Activated CD8-positive, alpha-beta memory T cell treated with anti-CD3 and anti-CD28 coated beads, Interleukin-2, amount 10 ng/mL, durations not matched to agents 7 days and 5 days (primary cell): ENCODE data around the gene PXYLP1. TPM values are rescaled to one million over a fixed set of nuclear protein-coding genes. Genes with fewer than 3 reads are reported as not detected.
A peak's percentile ranks its signal among the peaks of the same experiment; 100 is the strongest.
"Not testable (repeated sequence)": the region's sequence is repeated elsewhere in the genome, so short reads cannot be mapped to it uniquely, and the experiment has no call there.

ENCODE experiments used
- ATAC-seq: fragments of 150-1000 bp; cut with Tn5 transposase; one replicate; pipeline ENCODE4 v1.10.0; 2021; ENCODE audit warnings: moderate library complexity
- CTCF ChIA-PET: fragments of 350-600 bp; sonication (Branson Sonifier 250); formaldehyde crosslinking; loops from one replicate; lab custom pipeline; 2021; ENCODE audit warnings: antibody characterized with exemption; lab: Charles Lee
- DNase-seq: peaks from one replicate; pipeline ENCODE4 v3.0.0-alpha.2; 2020
- H3K27ac Mint-ChIP-seq: one replicate; pipeline ENCODE4 v1.8.0; 2021; ENCODE audit warnings: mild to moderate bottlenecking, mixed read lengths
- H3K27me3 Mint-ChIP-seq: one replicate; pipeline ENCODE4 v1.8.0; 2021; ENCODE audit warnings: mixed read lengths
- H3K36me3 Mint-ChIP-seq: one replicate; pipeline ENCODE4 v1.8.0; 2021; ENCODE audit warnings: mild to moderate bottlenecking, mixed read lengths
- H3K4me1 Mint-ChIP-seq: one replicate; pipeline ENCODE4 v1.8.0; 2021; ENCODE audit warnings: mixed read lengths
- H3K4me3 Mint-ChIP-seq: one replicate; pipeline ENCODE4 v1.8.0; 2021; ENCODE audit warnings: mild to moderate bottlenecking, moderate library complexity, mixed read lengths
- H3K9me3 Mint-ChIP-seq: one replicate; pipeline ENCODE4 v1.8.0; 2022; ENCODE audit warnings: low read depth, mixed read lengths
- total RNA-seq, 2 experiments: library from RNA; stranded (reverse); gene quantifications; one replicate each; pipeline ENCODE4 v1.2.3, GENCODE V29; 2021

PXYLP1 gene
- total RNA-seq = 10 to 100 TPM; 10.3 to 18.4 TPM

GRCh38 chr3:141231101-141231951 lies at the start of gene PXYLP1:
TSS of gene PXYLP1 (plus strand) at chr3:141231825. CDS start at chr3:141260176, 28,351 bp downstream.
- peak; percentile 95 for DNase-seq
- CTCF ChIA-PET = interaction anchor here (0.6 to 7.1 kb wide), 36 partner anchors 8 to 1770 kb away, joined by 3 to 77 read pairs (median 6); partner anchors contain the start of genes SLC25A36 and U2SURP

GRCh38 chr3:141183606-141184005 lies 48.0 kb upstream of the PXYLP1 start:
- ATAC-seq (no peak), DNase-seq (no peak)
- peaks cover 23% of the 10 kb centered on the region for H3K27me3 Mint-ChIP-seq
- H3K27ac Mint-ChIP-seq = no peak overlapping the region
- no peaks in the 10 kb centered on the region for H3K36me3 Mint-ChIP-seq
- H3K4me3 Mint-ChIP-seq = no peak overlapping the region
- CTCF ChIA-PET = interaction anchor here (1.9 kb wide), 1 partner anchor 9 kb away, joined by 8 read pairs; no protein-coding TSS in a partner anchor
- H3K9me3 Mint-ChIP-seq = no peaks in the 10 kb centered on the region
- H3K4me1 Mint-ChIP-seq = no peaks in the 10 kb centered on the region

More at GRCh38 chr3:141231101-141231951, at the start of gene PXYLP1:
- no peaks in the 10 kb centered on the region for H3K9me3 Mint-ChIP-seq
- ATAC-seq = peak; percentile 95
- H3K36me3 Mint-ChIP-seq = peaks cover 11% of the 10 kb centered on the region
- peak within 1 kb of the TSS; percentile 98 for H3K27ac Mint-ChIP-seq
- no peaks in the 10 kb centered on the region for H3K27me3 Mint-ChIP-seq
- H3K4me1 Mint-ChIP-seq = peaks cover 55% of the 10 kb centered on the region
- H3K4me3 Mint-ChIP-seq = peak within 1 kb of the TSS; percentile 73

- H3K4me3 Mint-ChIP-seq = no peak overlapping the region
- ATAC-seq = no peak
These were observed 47.2 kb upstream of the PXYLP1 start for GRCh38 chr3:141184430-141184829.

GRCh38 chr3:141191097-141191749 lies 40.4 kb upstream of the PXYLP1 start:
- Mint-ChIP-seq H3K36me3 (no peaks in the 10 kb centered on the region), H3K4me1 (peaks cover 10% of the 10 kb centered on the region), H3K4me3 (no peak overlapping the region), H3K9me3 (no peaks in the 10 kb centered on the region), H3K27ac (no peak overlapping the region), H3K27me3 (peaks cover 18% of the 10 kb centered on the region)
- CTCF ChIA-PET = interaction anchor here (0.9 to 6.2 kb wide), 11 partner anchors 11 to 293 kb away, joined by 3 to 54 read pairs (median 7); partner anchors contain the start of gene PXYLP1
- no peak for ATAC-seq
- DNase-seq = no peak

More at GRCh38 chr3:141184430-141184829, 47.2 kb upstream of the PXYLP1 start:
- no peak for DNase-seq
- Mint-ChIP-seq H3K27me3 (peaks cover 25% of the 10 kb centered on the region), H3K4me1 (no peaks in the 10 kb centered on the region), H3K27ac (no peak overlapping the region), H3K36me3 (no peaks in the 10 kb centered on the region), H3K9me3 (no peaks in the 10 kb centered on the region)
- CTCF ChIA-PET = interaction anchor here (0.8 to 1.9 kb wide), 2 partner anchors 8 to 184 kb away, joined by 3 to 8 read pairs; no protein-coding TSS in a partner anchor

GRCh38 chr3:141192345-141192744 lies 39.3 kb upstream of the PXYLP1 start:
- peaks cover 10% of the 10 kb centered on the region for H3K4me1 Mint-ChIP-seq
- no peak overlapping the region for H3K4me3 Mint-ChIP-seq
- ATAC-seq (peak; percentile 100), DNase-seq (peak; percentile 97)
- CTCF ChIA-PET = interaction anchor here (0.6 to 6.2 kb wide), 18 partner anchors 9 to 296 kb away, joined by 3 to 54 read pairs (median 4); partner anchors contain the start of gene PXYLP1
- no peaks in the 10 kb centered on the region for H3K36me3 Mint-ChIP-seq
- H3K27ac Mint-ChIP-seq = no peak overlapping the region
- H3K9me3 Mint-ChIP-seq = no peaks in the 10 kb centered on the region
- peaks cover 26% of the 10 kb centered on the region for H3K27me3 Mint-ChIP-seq

- peaks cover 10% of the 10 kb centered on the region for H3K4me1 Mint-ChIP-seq
- H3K27me3 Mint-ChIP-seq = peaks cover 31% of the 10 kb centered on the region
- no peaks in the 10 kb centered on the region for H3K9me3 Mint-ChIP-seq
- DNase-seq (no peak), ATAC-seq (no peak)
- no peak overlapping the region for H3K27ac Mint-ChIP-seq
- no peaks in the 10 kb centered on the region for H3K36me3 Mint-ChIP-seq
- CTCF ChIA-PET = interaction anchor here (0.8 to 6.2 kb wide), 10 partner anchors 21 to 194 kb away, joined by 3 to 54 read pairs (median 4); partner anchors contain the start of gene SPSB4
- H3K4me3 Mint-ChIP-seq = no peak overlapping the region
These were observed 38.4 kb upstream of the PXYLP1 start for GRCh38 chr3:141193066-141193830.

GRCh38 chr3:141201122-141201521 lies 30.5 kb upstream of the PXYLP1 start:
- no peak overlapping the region for H3K4me3 Mint-ChIP-seq
- no peaks in the 10 kb centered on the region for H3K36me3 Mint-ChIP-seq
- H3K4me1 Mint-ChIP-seq = no peaks in the 10 kb centered on the region
- H3K27me3 Mint-ChIP-seq = peaks cover 55% of the 10 kb centered on the region
- no peak for ATAC-seq
- DNase-seq = no peak
- no peak overlapping the region for H3K27ac Mint-ChIP-seq
- no peaks in the 10 kb centered on the region for H3K9me3 Mint-ChIP-seq
- CTCF ChIA-PET = no interaction called here

GRCh38 chr3:141202682-141203081 lies 28.9 kb upstream of the PXYLP1 start:
- CTCF ChIA-PET = no interaction called here
- DNase-seq (no peak), ATAC-seq (no peak)
- Mint-ChIP-seq H3K4me1 (no peaks in the 10 kb centered on the region), H3K36me3 (no peaks in the 10 kb centered on the region), H3K9me3 (no peaks in the 10 kb centered on the region), H3K27me3 (peaks cover 45% of the 10 kb centered on the region), H3K4me3 (no peak overlapping the region), H3K27ac (no peak overlapping the region)

GRCh38 chr3:141203866-141204265 lies 27.8 kb upstream of the PXYLP1 start:
- no peak for ATAC-seq
- no peak overlapping the region for H3K4me3 Mint-ChIP-seq

GRCh38 chr3:141204343-141204742 lies 27.3 kb upstream of the PXYLP1 start:
- Mint-ChIP-seq H3K4me3 (no peak overlapping the region), H3K4me1 (no peaks in the 10 kb centered on the region), H3K36me3 (no peaks in the 10 kb centered on the region), H3K27me3 (peaks cover 31% of the 10 kb centered on the region), H3K9me3 (no peaks in the 10 kb centered on the region), H3K27ac (no peak overlapping the region)
- CTCF ChIA-PET = no interaction called here
- no peak for DNase-seq
- ATAC-seq = no peak

More at GRCh38 chr3:141203866-141204265, 27.8 kb upstream of the PXYLP1 start:
- Mint-ChIP-seq H3K36me3 (no peaks in the 10 kb centered on the region), H3K27ac (no peak overlapping the region), H3K4me1 (no peaks in the 10 kb centered on the region), H3K27me3 (peaks cover 35% of the 10 kb centered on the region), H3K9me3 (no peaks in the 10 kb centered on the region)
- CTCF ChIA-PET = no interaction called here
- DNase-seq = no peak

GRCh38 chr3:141211306-141211705 lies 20.3 kb upstream of the PXYLP1 start:
- H3K9me3 Mint-ChIP-seq, H3K4me1 Mint-ChIP-seq, H3K36me3 Mint-ChIP-seq, H3K4me3 Mint-ChIP-seq, DNase-seq, ATAC-seq, H3K27ac Mint-ChIP-seq, CTCF ChIA-PET, H3K27me3 Mint-ChIP-seq: not testable (repeated sequence)

GRCh38 chr3:141212101-141212500 lies 19.5 kb upstream of the PXYLP1 start:
- no peak for ATAC-seq
- Mint-ChIP-seq H3K27ac (no peak overlapping the region), H3K36me3 (no peaks in the 10 kb centered on the region), H3K4me3 (no peak overlapping the region), H3K4me1 (no peaks in the 10 kb centered on the region), H3K9me3 (no peaks in the 10 kb centered on the region), H3K27me3 (peaks cover 3% of the 10 kb centered on the region)
- no peak for DNase-seq
- CTCF ChIA-PET = no interaction called here

GRCh38 chr3:141212555-141212954 lies 19.1 kb upstream of the PXYLP1 start:
- no peaks in the 10 kb centered on the region for H3K9me3 Mint-ChIP-seq
- H3K4me3 Mint-ChIP-seq = no peak overlapping the region

More at GRCh38 chr3:141212555-141212954, 19.1 kb upstream of the PXYLP1 start:
- Mint-ChIP-seq H3K36me3 (no peaks in the 10 kb centered on the region), H3K27ac (no peak overlapping the region), H3K4me1 (no peaks in the 10 kb centered on the region), H3K27me3 (peaks cover 5% of the 10 kb centered on the region)
- ATAC-seq (no peak), DNase-seq (no peak)
- CTCF ChIA-PET = no interaction called here
